Measurements from ENCODE around the gene RTN4R.
"Not testable (repeated sequence)": the region's sequence is repeated elsewhere in the genome, so short reads cannot be mapped to it uniquely, and the experiment has no call there.

GRCh38 chr22:20278726-20279490 lies 10.8 kb upstream of the RTN4R start:
- TF ChIP-seq EZH2 (IDR thresholded peaks at IDR 0.05; ENCODE audit: borderline replicate concordance, low read length); CTCF (IDR thresholded peaks at IDR 0.05; ENCODE audit: low read length): not testable (repeated sequence)
